GM10248 (cell line): ENCODE data around the gene ERICH6.

Source experiments
- CTCF ChIA-PET: fragments of 300-600 bp; sonication (Branson Sonifier 250); formaldehyde crosslinking; extraction: SDS; loops from one replicate; lab custom pipeline; 2021; ENCODE audit warnings: antibody characterized with exemption; lab: Yijun Ruan, JAX
- POLR2A ChIA-PET: fragments of 350-650 bp; sonication (Branson Sonifier 250); formaldehyde crosslinking; extraction: SDS; loops from one replicate; lab custom pipeline; 2020; ENCODE audit warnings: antibody characterized with exemption; lab: Yijun Ruan, JAX
- DNase-seq: peaks from one replicate; pipeline ENCODE4 v3.0.0; 2012; ENCODE audit errors: extremely low spot score
- CTCF ChIP-seq: IDR thresholded peaks from 2 replicates; pipeline ENCODE4 v1.5.1; 2012; ENCODE audit warnings: mild to moderate bottlenecking, low read depth; ENCODE audit errors: extremely low read depth, missing control alignments, control extremely low read depth

ERICH6 gene

GRCh38 chr3:150737874-150738679 is 34.4 kb upstream of the ERICH6 start:
- DNase-seq: no peak
- POLR2A ChIA-PET: interaction anchor here (1.0 kb wide), 1 partner anchor 24 kb away, joined by 3 read pairs; no protein-coding TSS in a partner anchor
- CTCF ChIA-PET: interaction anchor here (0.9 to 5.6 kb wide), 5 partner anchors 9 to 34 kb away, joined by 3 to 33 read pairs (median 3); partner anchors contain the start of genes ERICH6 and SIAH2
- no peak for TF ChIP-seq CTCF

- ChIA-PET CTCF (interaction anchor here (2.1 to 5.6 kb wide), 2 partner anchors 16 to 26 kb away, joined by 19 to 33 read pairs; partner anchors contain the start of gene SIAH2), POLR2A (no interaction called here)
- no peak for TF ChIP-seq CTCF
- no peak for DNase-seq
Measured at GRCh38 chr3:150736903-150737832, 33.4 kb upstream of the ERICH6 start.

- ChIA-PET CTCF (interaction anchor here (1.1 to 5.6 kb wide), 3 partner anchors 15 to 207 kb away, joined by 3 to 33 read pairs (median 12); partner anchors contain the start of gene SIAH2), POLR2A (no interaction called here)
- TF ChIP-seq CTCF: no peak
- DNase-seq: no peak
Measured at GRCh38 chr3:150736316-150736719, 32.6 kb upstream of the ERICH6 start.

- TF ChIP-seq CTCF: no peak
- POLR2A ChIA-PET: interaction anchor here (1.2 kb wide), 1 partner anchor 32 kb away, joined by 3 read pairs; no protein-coding TSS in a partner anchor
- CTCF ChIA-PET: interaction anchor here (1.3 to 5.6 kb wide), 4 partner anchors 13 to 53 kb away, joined by 3 to 33 read pairs (median 10); partner anchors contain the start of gene SIAH2
- DNase-seq: no peak
Measured at GRCh38 chr3:150734795-150735119, 31.0 kb upstream of the ERICH6 start.

- DNase-seq: no peak
- ChIA-PET POLR2A (interaction anchor here (1.2 kb wide), 1 partner anchor 32 kb away, joined by 3 read pairs; no protein-coding TSS in a partner anchor), CTCF (interaction anchor here (1.3 to 5.6 kb wide), 4 partner anchors 13 to 54 kb away, joined by 3 to 33 read pairs (median 10); partner anchors contain the start of gene SIAH2)
- TF ChIP-seq CTCF: no peak
Measured at GRCh38 chr3:150733936-150734794, 30.4 kb upstream of the ERICH6 start.
